Activated T-cell treated with anti-CD3 and anti-CD28 coated beads for 48 hours (primary cell): ENCODE results near the gene CETP.
"Not testable (repeated sequence)": the region's sequence is repeated elsewhere in the genome, so short reads cannot be mapped to it uniquely, and the experiment has no call there.

Experiments
- DNase-seq: peaks from one replicate; pipeline ENCODE4 v3.0.0-alpha.2; 2020; ENCODE audit warnings: low read depth

The CETP gene

GRCh38 chr16:56934599-56935145, 27.1 kb upstream of the CETP start:
- DNase-seq, result not testable (repeated sequence)

- no peak for DNase-seq
Measured at GRCh38 chr16:56935201-56935600, 26.5 kb upstream of the CETP start.

DNA sequence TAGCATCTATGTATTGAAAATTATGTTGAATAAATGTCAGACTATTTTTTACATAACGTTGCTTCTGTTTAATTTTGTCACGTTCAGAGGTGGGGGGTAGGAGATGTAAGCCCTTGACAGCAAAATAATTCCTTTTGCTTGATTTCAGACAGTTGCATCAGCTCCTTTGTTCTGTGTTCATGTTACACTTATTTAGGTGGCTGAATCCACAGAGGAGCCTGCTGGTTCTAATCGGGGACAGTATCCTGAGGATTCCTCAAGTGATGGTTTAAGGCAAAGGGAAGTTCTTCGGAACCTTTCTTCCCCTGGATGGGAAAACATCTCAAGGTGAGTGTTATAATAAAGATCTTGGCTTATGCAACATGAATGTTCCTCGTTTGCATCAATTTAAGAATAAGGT, 25.3 kb upstream of the CETP start:
- DNase-seq, result no peak

DNA sequence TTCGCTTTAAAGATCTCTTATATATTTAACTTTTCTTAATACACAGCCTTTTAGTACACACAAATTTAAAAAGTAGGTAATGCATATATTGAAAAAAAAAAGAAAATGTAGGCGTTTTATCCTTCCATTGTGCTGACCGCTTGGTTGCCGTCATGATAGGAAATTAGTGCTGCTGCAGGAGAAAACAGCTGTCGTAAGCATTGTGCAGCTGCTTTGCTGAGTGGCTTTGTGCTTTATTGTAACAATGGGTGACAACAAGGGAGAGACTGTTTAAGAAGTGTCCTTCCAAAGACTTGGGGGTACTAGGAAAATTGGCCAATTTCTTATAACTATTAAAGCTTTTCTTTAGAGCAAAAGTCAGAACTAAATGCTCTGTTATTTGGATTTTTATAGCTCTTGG, 24.8 kb upstream of the CETP start:
- no peak for DNase-seq

- no peak for DNase-seq
Measured at GRCh38 chr16:56938664-56939513, 22.9 kb upstream of the CETP start.

DNA sequence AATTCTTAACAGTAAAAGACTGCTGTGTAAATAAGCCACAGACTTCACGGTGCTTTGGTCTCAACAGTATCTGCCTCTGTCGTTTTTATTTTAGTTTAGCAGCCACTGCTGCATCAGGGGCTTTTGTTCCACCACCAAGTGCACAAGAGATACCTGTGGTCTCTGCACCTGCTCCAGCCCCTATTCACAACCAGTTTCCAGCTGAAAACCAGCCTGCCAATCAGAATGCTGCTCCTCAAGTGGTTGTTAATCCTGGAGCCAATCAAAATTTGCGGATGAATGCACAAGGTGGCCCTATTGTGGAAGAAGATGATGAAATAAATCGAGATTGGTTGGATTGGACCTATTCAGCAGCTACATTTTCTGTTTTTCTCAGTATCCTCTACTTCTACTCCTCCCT, 21.9 kb upstream of the CETP start:
- no peak for DNase-seq

- no peak for DNase-seq
Measured at GRCh38 chr16:56941092-56941491, 20.7 kb upstream of the CETP start.

DNA sequence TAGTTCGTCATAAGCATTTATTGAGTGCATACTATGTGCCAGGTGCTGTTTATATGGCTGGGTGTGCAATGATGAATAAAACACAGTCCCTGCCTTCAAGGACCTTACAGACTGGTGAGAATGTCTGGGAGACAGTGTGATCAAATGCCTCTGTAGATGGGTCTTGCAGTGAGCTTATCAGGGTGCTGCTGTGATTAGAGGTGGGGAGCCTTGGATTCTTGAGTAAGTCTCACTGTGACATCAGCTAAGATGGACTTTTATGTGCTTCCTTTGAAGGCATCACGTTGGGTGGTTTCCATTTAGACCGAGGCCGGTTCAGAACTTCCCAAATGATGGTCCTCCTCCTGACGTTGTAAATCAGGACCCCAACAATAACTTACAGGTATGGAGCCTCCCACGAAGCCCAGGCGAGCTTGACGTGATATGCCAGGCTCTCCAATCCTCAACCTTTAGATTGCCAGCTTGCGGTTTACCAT, 19.9 kb upstream of the CETP start:
- no peak for DNase-seq

DNA sequence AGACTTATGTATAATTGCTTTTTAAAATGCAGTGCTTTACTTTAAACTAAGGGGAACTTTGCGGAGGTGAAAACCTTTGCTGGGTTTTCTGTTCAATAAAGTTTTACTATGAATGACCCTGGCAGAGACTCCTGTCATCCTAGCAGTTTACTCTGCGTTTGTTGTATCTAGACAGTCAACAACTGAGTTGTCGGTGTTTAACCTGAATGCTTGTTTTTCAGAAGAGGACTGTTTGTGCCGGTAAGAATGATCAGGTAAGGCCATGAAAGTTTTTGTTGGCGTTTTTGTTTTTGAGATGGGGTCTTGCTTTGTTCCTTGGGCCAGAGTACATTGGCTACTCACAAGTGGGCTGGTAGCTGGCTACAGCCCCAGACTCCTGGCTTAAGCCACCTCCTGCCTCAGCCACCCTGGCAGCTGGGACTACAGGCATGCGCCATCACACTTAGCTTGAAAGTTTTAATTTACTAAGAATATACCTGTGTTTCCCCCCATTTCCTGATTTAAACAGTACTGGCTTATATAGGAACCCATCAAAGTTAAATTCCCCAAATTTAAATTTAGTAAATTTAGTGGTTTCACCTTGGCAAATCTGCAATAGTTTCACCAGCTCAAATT, 17.9 kb upstream of the CETP start:
- no peak for DNase-seq

DNA sequence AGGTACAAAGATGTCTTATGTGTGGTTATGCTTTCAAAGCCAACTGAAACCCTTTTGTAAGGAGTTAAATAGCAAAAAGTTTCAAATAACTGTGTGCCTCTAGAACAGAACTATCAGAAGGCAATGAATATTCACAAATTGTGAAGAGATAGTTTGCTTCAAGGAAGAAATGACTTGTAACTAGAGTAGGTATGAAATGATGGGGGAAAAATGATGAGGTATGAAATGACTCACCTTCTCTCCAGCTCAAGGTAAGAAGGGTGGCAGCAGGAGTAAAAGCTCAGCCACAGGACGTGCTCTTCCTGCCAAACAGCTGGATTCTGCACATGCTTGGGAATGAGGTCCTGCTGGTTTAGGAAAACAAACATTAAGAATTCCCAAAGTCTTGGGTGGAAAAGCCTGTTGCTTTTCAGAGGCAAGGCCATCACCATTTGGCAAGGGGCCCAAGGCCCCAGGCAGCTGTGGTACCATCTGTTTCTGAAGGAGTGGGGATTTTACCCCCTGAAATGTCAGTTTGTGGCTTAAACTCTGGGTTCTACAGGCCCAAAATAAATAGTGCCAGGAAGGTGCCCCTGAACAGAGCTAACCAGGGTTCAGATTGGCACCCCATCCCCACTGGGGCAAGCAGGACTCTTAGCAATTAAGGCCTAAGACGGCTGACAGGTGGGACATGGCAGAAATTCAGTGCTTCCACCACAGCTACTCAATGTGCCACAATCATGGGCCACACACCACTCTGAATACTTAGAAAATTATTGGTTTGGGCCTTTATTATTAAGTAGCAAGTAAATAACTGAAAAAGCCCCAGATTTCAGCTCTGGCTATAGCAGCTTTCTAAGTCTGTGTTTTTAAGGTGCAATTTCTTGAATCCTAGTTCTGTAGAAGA, 16.6 kb upstream of the CETP start:
- DNase-seq, result peak; percentile 27

GRCh38 chr16:56945847-56946527, 15.8 kb upstream of the CETP start:
- DNase-seq, result no peak

DNA sequence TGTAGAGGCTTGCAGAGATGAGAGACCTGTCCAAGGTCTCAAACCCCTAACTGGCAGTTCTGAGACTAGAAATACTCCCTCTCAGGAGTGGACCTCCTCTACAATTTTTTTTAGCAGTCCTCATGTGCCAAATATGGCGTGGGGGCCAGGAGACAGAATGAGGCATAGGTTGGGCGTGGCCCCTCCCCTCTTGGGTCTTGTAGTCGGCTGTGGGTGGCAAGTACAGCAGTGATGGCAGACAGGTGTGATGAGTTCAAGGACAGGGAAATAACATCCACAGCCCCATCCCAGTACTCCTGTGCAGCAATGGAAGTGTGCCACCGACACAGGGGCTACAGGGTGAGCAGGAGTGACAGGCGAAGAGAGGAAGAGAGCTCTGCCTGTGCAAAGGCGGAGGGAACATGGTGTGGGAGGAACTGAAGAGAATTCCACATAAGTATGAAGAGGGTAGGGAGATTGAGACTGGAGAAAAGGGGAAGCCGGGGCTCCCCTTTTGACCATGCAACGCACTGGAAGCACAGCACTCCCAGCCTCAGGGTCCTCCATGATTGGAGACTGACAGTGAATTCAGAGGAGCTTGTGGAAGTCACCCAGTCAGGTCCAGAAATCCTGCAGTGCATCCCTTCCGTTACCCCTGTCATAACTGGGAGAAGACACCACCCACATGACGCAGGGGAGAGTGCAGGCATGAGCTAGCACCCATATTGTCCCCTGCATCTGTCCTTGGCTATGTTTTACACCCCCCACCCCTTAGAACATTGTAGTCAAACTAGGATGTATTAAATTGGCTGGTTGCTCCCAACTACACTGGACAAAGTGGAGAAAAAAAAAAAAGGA, 14.8 kb upstream of the CETP start:
- DNase-seq, result no peak

- no peak for DNase-seq
Measured at GRCh38 chr16:56947604-56947995, 14.2 kb upstream of the CETP start.

DNA sequence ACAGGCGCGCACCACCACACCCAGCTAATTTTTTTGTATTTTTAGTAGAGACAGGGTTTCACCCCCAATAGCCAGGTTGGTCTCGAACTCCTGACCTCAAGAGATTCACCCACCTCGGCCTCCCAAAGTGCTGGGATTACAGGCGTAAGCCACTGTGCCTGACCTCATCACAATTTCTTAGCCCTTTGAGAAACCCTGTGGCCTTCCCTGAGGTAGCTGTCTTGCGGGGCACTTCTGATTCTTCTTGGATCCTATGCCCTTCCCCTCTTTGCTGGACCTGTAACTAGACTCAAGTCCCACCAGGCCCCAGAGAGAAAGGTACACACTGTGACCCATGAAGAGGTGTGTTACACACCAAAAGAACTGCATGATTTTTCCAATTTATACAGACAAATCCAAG, 13.5 kb upstream of the CETP start:
- no peak for DNase-seq

GRCh38 chr16:56950051-56950450, 11.7 kb upstream of the CETP start:
- no peak for DNase-seq

- no peak for DNase-seq
Measured at GRCh38 chr16:56950455-56950854, 11.3 kb upstream of the CETP start.

DNA sequence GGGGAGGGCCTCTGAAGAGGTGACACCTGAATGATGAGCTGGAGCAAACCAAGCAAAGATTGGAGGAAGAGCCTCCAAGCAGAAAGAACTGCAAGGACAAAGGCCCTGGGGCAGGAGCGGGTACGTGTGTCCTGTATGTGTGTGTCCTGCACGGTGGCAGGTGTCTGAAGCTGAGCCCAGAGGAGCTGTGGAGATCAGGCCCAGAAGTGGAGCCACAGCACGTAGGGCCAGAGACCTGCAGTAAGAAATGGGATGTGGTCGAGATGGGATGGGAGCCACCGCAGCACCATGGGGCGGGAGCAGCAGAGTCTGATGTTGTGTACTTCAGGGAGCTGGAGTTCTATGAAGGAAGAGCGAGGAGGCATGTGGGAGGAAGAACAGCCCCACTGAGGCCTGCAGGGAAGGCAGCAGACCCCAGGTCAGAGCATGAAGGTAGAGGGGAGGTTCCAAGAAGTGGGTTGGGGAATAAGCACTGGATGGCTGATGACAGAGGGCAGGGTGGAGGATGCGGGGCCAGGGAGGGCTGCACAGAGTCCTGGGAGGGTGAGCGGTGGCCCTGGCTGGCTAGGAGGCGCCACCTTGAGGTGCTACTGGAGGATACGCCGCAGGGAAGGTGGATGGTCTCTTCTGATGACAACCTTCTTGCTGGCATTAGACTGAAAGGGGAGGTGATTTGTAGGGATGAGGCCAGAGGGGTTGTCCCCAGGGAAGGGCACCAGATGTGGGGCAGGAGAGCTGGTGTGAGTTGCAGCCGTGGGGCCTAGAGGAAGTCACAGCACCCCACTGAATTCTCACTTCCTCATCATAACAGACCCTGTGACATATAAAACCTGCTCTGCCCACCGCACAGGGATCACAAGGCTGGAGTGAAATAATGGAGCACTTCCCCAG, 10.6 kb upstream of the CETP start:
- DNase-seq, result peak; percentile 59

GRCh38 chr16:56953006-56953405, 8.7 kb upstream of the CETP start:
- no peak for DNase-seq

- DNase-seq, result no peak
Measured at GRCh38 chr16:56956076-56956475, 5.7 kb upstream of the CETP start.

- no peak for DNase-seq
Measured at GRCh38 chr16:56956756-56957155, 5.0 kb upstream of the CETP start.
